ENCODE measurements around the gene RNF145.

GRCh38 chr5:159128070-159128541 lies 81.2 kb downstream of the RNF145 start:
- no peak for TF ChIP-seq EZH2 (IDR thresholded peaks at IDR 0.05)
- TF ChIP-seq POLR2AphosphoS5 (IDR thresholded peaks at IDR 0.05; ENCODE audit: borderline replicate concordance, low read depth, low read length), result no peak
- TF ChIP-seq FOXP2 (optimal IDR thresholded peaks at IDR 0.05; ENCODE audit: control extremely low read depth, extremely low read length, insufficient read depth), result no peak

Measured in SK-N-MC (cell line).